Activated T-cell treated with anti-CD3 and anti-CD28 coated beads, Interleukin-2, amount 50 U/mL, for 4 hours (primary cell): ENCODE results near the gene MED15. TPM values are rescaled to one million over a fixed set of nuclear protein-coding genes. Genes with fewer than 3 reads are reported as not detected.
"Not testable (repeated sequence)": the region's sequence is repeated elsewhere in the genome, so short reads cannot be mapped to it uniquely, and the experiment has no call there.

Source experiments
- ATAC-seq, 2 donors: fragments of 200-7000 bp; cut with Tn5 transposase; one replicate each; pipeline ENCODE4 v1.10.0; 2021
- DNase-seq: peaks from one replicate; pipeline ENCODE4 v3.0.0-alpha.2; 2020
- H3K27me3 Mint-ChIP-seq: one replicate; pipeline ENCODE4 v1.8.0; 2021; ENCODE audit warnings: low read depth, mixed read lengths
- H3K36me3 Mint-ChIP-seq: one replicate; pipeline ENCODE4 v1.8.0; 2022; ENCODE audit warnings: mixed read lengths; ENCODE audit not compliant: insufficient read depth
- H3K4me1 Mint-ChIP-seq: one replicate; pipeline ENCODE4 v1.8.0; 2021; ENCODE audit warnings: low read depth, mixed read lengths
- H3K4me3 Mint-ChIP-seq: one replicate; pipeline ENCODE4 v1.8.0; 2021; ENCODE audit warnings: mild to moderate bottlenecking, moderate library complexity, mixed read lengths
- H3K9me3 Mint-ChIP-seq: one replicate; pipeline ENCODE4 v1.8.0; 2021; ENCODE audit warnings: mixed read lengths
- total RNA-seq, 3 donors: library from RNA; stranded (reverse); gene quantifications; one replicate each; pipeline ENCODE4 v1.2.1, GENCODE V29; 2021

MED15 gene
- total RNA-seq, 3 donors from 2014 or later = 83.2 to 90.5 (median 84.0) TPM

- H3K4me3 Mint-ChIP-seq = no peak overlapping the region
- H3K27me3 Mint-ChIP-seq = no peaks in the 10 kb centered on the region
- ATAC-seq (no peak), DNase-seq (no peak)
- H3K9me3 Mint-ChIP-seq = no peaks in the 10 kb centered on the region
- H3K36me3 Mint-ChIP-seq = peaks cover 14% of the 10 kb centered on the region
- no peaks in the 10 kb centered on the region for H3K4me1 Mint-ChIP-seq
Observed at GRCh38 chr22:20587206-20587958, 80.0 kb downstream of the MED15 start.

- H3K4me3 Mint-ChIP-seq = no peak overlapping the region
- ATAC-seq (no peak), DNase-seq (no peak)
- H3K36me3 Mint-ChIP-seq = peaks cover 14% of the 10 kb centered on the region
- H3K4me1 Mint-ChIP-seq = no peaks in the 10 kb centered on the region
- no peaks in the 10 kb centered on the region for H3K27me3 Mint-ChIP-seq
- no peaks in the 10 kb centered on the region for H3K9me3 Mint-ChIP-seq
Observed at GRCh38 chr22:20588092-20588842, 80.9 kb downstream of the MED15 start.

GRCh38 chr22:20588843-20589581 lies 81.6 kb downstream of the MED15 start:
- ATAC-seq (no peak), DNase-seq (no peak)
- Mint-ChIP-seq H3K27me3 (no peaks in the 10 kb centered on the region), H3K36me3 (peaks cover 11% of the 10 kb centered on the region), H3K9me3 (no peaks in the 10 kb centered on the region), H3K4me1 (peaks cover 3% of the 10 kb centered on the region), H3K4me3 (no peak overlapping the region)

GRCh38 chr22:20589614-20590476 lies 82.4 kb downstream of the MED15 start:
- no peak for DNase-seq
- Mint-ChIP-seq H3K9me3 (no peaks in the 10 kb centered on the region), H3K27me3 (no peaks in the 10 kb centered on the region), H3K4me1 (peaks cover 3% of the 10 kb centered on the region), H3K4me3 (no peak overlapping the region), H3K36me3 (peaks cover 6% of the 10 kb centered on the region)
- no peak for ATAC-seq

- Mint-ChIP-seq H3K27me3 (no peaks in the 10 kb centered on the region), H3K36me3 (peaks cover 5% of the 10 kb centered on the region), H3K4me1 (peaks cover 3% of the 10 kb centered on the region), H3K9me3 (no peaks in the 10 kb centered on the region), H3K4me3 (no peak overlapping the region)
- DNase-seq = no peak
- no peak for ATAC-seq
Observed at GRCh38 chr22:20590477-20591294, 83.3 kb downstream of the MED15 start.

GRCh38 chr22:20591295-20591645 lies 83.9 kb downstream of the MED15 start:
- Mint-ChIP-seq H3K27me3 (no peaks in the 10 kb centered on the region), H3K4me1 (peaks cover 3% of the 10 kb centered on the region), H3K4me3 (no peak overlapping the region), H3K36me3 (peaks cover 5% of the 10 kb centered on the region), H3K9me3 (no peaks in the 10 kb centered on the region)
- DNase-seq (no peak), ATAC-seq (no peak)

GRCh38 chr22:20591660-20592310 lies 84.4 kb downstream of the MED15 start:
- DNase-seq (no peak), ATAC-seq (no peak)
- Mint-ChIP-seq H3K27me3 (no peaks in the 10 kb centered on the region), H3K4me3 (no peak overlapping the region), H3K36me3 (peaks cover 3% of the 10 kb centered on the region), H3K9me3 (no peaks in the 10 kb centered on the region), H3K4me1 (peaks cover 3% of the 10 kb centered on the region)

GRCh38 chr22:20594038-20594437 lies 86.6 kb downstream of the MED15 start:
- H3K4me1 Mint-ChIP-seq, H3K4me3 Mint-ChIP-seq, DNase-seq, H3K9me3 Mint-ChIP-seq, ATAC-seq, H3K27me3 Mint-ChIP-seq, H3K36me3 Mint-ChIP-seq: not testable (repeated sequence)

GRCh38 chr22:20594486-20594885 lies 87.1 kb downstream of the MED15 start:
- not testable (repeated sequence) for H3K9me3 Mint-ChIP-seq, H3K4me1 Mint-ChIP-seq, H3K27me3 Mint-ChIP-seq, H3K4me3 Mint-ChIP-seq, ATAC-seq, H3K36me3 Mint-ChIP-seq, DNase-seq

GRCh38 chr22:20595461-20595860 lies 88.1 kb downstream of the MED15 start:
- Mint-ChIP-seq H3K27me3 (no peaks in the 10 kb centered on the region), H3K4me3 (no peak overlapping the region), H3K4me1 (peaks cover 3% of the 10 kb centered on the region), H3K36me3 (no peaks in the 10 kb centered on the region), H3K9me3 (no peaks in the 10 kb centered on the region)
- no peak for DNase-seq
- ATAC-seq = no peak

GRCh38 chr22:20599117-20599516 lies 91.7 kb downstream of the MED15 start:
- H3K9me3 Mint-ChIP-seq = no peaks in the 10 kb centered on the region
- ATAC-seq (no peak), DNase-seq (no peak)
- H3K36me3 Mint-ChIP-seq = no peaks in the 10 kb centered on the region
- no peaks in the 10 kb centered on the region for H3K4me1 Mint-ChIP-seq
- no peaks in the 10 kb centered on the region for H3K27me3 Mint-ChIP-seq
- no peak overlapping the region for H3K4me3 Mint-ChIP-seq

- no peak overlapping the region for H3K4me3 Mint-ChIP-seq
- no peak for DNase-seq
- no peaks in the 10 kb centered on the region for H3K4me1 Mint-ChIP-seq
- ATAC-seq = no peak
- no peaks in the 10 kb centered on the region for H3K9me3 Mint-ChIP-seq
- H3K27me3 Mint-ChIP-seq = no peaks in the 10 kb centered on the region
- no peaks in the 10 kb centered on the region for H3K36me3 Mint-ChIP-seq
Observed at GRCh38 chr22:20600137-20600673, 92.8 kb downstream of the MED15 start.

- no peak overlapping the region for H3K4me3 Mint-ChIP-seq
- DNase-seq (no peak), ATAC-seq (no peak)
- H3K36me3 Mint-ChIP-seq = no peaks in the 10 kb centered on the region
- H3K4me1 Mint-ChIP-seq = peaks cover 5% of the 10 kb centered on the region
- H3K27me3 Mint-ChIP-seq = no peaks in the 10 kb centered on the region
- no peaks in the 10 kb centered on the region for H3K9me3 Mint-ChIP-seq
Observed at GRCh38 chr22:20601308-20601707, 93.9 kb downstream of the MED15 start.
